Neural progenitor cell (in vitro differentiated cells): ENCODE results near the gene VILL. TPM values are rescaled to one million over a fixed set of nuclear protein-coding genes. Genes with fewer than 3 reads are reported as not detected.

ENCODE experiments used
- DNase-seq: peaks from one replicate; pipeline ENCODE4 v3.0.0-alpha.2; 2016; ENCODE audit warnings: low spot score
- H2AFZ ChIP-seq: fragments of 200-600 bp; sonication (generic); replicated peaks from 2 replicates; pipeline ENCODE4 v1.6.1; 2016; ENCODE audit warnings: antibody characterized with exemption
- H3F3A ChIP-seq: fragments of 200-600 bp; sonication (generic); 2 replicates; pipeline ENCODE4 v1.6.1; 2016; ENCODE audit warnings: antibody characterized with exemption, low read depth
- H3K27ac ChIP-seq: fragments of 200-600 bp; sonication (generic); 2 replicates; pipeline ENCODE4 v1.5.1; 2016; ENCODE audit warnings: mild to moderate bottlenecking
- H3K27me3 ChIP-seq: fragments of 200-600 bp; sonication (generic); 2 replicates; pipeline ENCODE4 v1.6.1; 2016; ENCODE audit warnings: mild to moderate bottlenecking, moderate library complexity
- H3K36me3 ChIP-seq: fragments of 200-600 bp; sonication (generic); 2 replicates; pipeline ENCODE4 v1.5.1; 2016
- H3K4me1 ChIP-seq: fragments of 200-600 bp; sonication (generic); 2 replicates; pipeline ENCODE4 v1.6.1; 2016; ENCODE audit warnings: mixed run types
- H3K4me2 ChIP-seq: fragments of 200-600 bp; sonication (generic); 2 replicates; pipeline ENCODE4 v1.6.1; 2016
- H3K4me3 ChIP-seq: fragments of 200-600 bp; sonication (generic); 2 replicates; pipeline ENCODE4 v1.5.1; 2016
- H3K79me2 ChIP-seq: fragments of 200-600 bp; sonication (generic); 2 replicates; pipeline ENCODE4 v1.6.1; 2016; ENCODE audit warnings: low read depth
- H3K9ac ChIP-seq: fragments of 200-600 bp; sonication (generic); 2 replicates; pipeline ENCODE4 v1.6.1; 2016
- H3K9me3 ChIP-seq: fragments of 200-600 bp; sonication (generic); 2 replicates; pipeline ENCODE4 v1.5.1; 2016; ENCODE audit warnings: low read depth
- H4K20me1 ChIP-seq: fragments of 200-600 bp; sonication (generic); 2 replicates; pipeline ENCODE4 v1.6.1; 2016; ENCODE audit warnings: low read depth
- H3K27ac Mint-ChIP-seq: 3 replicates; pipeline ENCODE4 v1.8.0; 2021; ENCODE audit warnings: mixed read lengths
- H3K27me3 Mint-ChIP-seq: 2 replicates; pipeline ENCODE4 v1.8.0; 2022; ENCODE audit warnings: low read depth, mild to moderate bottlenecking, inconsistent platforms, moderate library complexity, mixed read lengths; ENCODE audit not compliant: insufficient read depth
- H3K36me3 Mint-ChIP-seq: 3 replicates; pipeline ENCODE4 v1.8.0; 2021; ENCODE audit warnings: mixed read lengths
- H3K4me1 Mint-ChIP-seq: 3 replicates; pipeline ENCODE4 v1.8.0; 2021; ENCODE audit warnings: mixed read lengths
- H3K4me3 Mint-ChIP-seq: 3 replicates; pipeline ENCODE4 v1.8.0; 2021; ENCODE audit warnings: mild to moderate bottlenecking, moderate library complexity, mixed read lengths
- H3K9me3 Mint-ChIP-seq: 3 replicates; pipeline ENCODE4 v1.8.0; 2020; ENCODE audit warnings: mixed read lengths
- CTCF ChIP-seq: fragments of 200-600 bp; sonication (generic); IDR thresholded peaks from 2 replicates; pipeline ENCODE4 v1.5.1; 2017; ENCODE audit warnings: antibody characterized with exemption, mild to moderate bottlenecking
- EZH2 ChIP-seq: fragments of 200-600 bp; sonication (generic); IDR thresholded peaks from 2 replicates; pipeline ENCODE4 v1.6.1; 2017; ENCODE audit warnings: antibody characterized with exemption, mild to moderate bottlenecking, moderate library complexity
- EZH2phosphoT487 ChIP-seq: fragments of 200-600 bp; sonication (generic); IDR thresholded peaks from 2 replicates; pipeline ENCODE4 v1.6.1; 2017; ENCODE audit warnings: antibody characterized with exemption
- total RNA-seq: library from RNA; depleted of rRNA; stranded (reverse); fragments of >200 nt; gene quantifications from 2 replicates; pipeline ENCODE4 v1.2.3, GENCODE V29; 2015; ENCODE audit warnings: low replicate concordance

VILL gene
- total RNA-seq, 1 donor from 2014 or later = 4.9 TPM

DNA sequence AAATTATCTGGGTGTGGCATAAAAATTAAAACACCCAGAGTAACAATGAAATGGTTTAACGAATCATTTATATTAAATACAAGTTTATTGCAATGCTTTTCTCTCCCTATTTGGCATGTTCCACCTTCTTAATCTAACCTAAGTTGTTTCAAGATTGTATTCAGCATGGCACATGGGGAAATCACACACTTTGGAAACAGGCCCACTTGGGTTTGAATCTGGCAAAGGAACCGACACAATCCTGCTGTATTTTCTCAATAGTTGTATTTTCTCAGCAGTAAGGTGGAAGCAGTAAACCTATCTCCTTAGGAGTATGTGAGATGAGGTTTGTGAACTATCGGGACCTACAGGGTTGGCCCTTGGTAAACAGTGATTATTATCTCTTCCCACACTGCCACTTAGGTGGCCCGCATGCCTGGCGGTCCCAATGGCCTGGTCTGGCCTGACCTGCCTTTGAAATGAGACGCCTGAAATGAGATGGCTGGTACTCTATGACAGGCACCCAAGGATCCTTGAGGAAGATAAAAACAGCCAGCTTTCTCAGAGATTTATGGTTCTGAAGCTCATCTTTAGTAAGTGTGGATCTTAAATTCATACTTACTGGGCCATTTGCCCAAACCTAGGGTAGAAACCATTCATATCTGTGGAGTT lies 45.3 kb upstream of the VILL start:
- Histone ChIP-seq H3K4me2 (no peak overlapping the region), H4K20me1 (no peaks in the 10 kb centered on the region), H3K4me1 (peaks cover 6% of the 10 kb centered on the region), H3K79me2 (no peaks in the 10 kb centered on the region), H3K27ac (no peak overlapping the region), H3F3A (no peaks in the 10 kb centered on the region), H3K36me3 (no peaks in the 10 kb centered on the region), H3K9me3 (no peaks in the 10 kb centered on the region), H3K9ac (no peak overlapping the region), H3K27me3 (no peaks in the 10 kb centered on the region), H2AFZ (no peak overlapping the region), H3K4me3 (no peak overlapping the region)
- Mint-ChIP-seq H3K27ac (peak overlapping the region; percentile 37), H3K4me3 (no peak overlapping the region), H3K36me3 (peaks cover 13% of the 10 kb centered on the region), H3K9me3 (no peaks in the 10 kb centered on the region), H3K27me3 (no peaks in the 10 kb centered on the region), H3K4me1 (peaks cover 29% of the 10 kb centered on the region)
- TF ChIP-seq CTCF (no peak), EZH2 (no peak), EZH2phosphoT487 (no peak)
- DNase-seq = no peak

- Mint-ChIP-seq H3K27ac (peak overlapping the region; percentile 72), H3K27me3 (no peaks in the 10 kb centered on the region), H3K4me3 (peak overlapping the region; percentile 25), H3K4me1 (peaks cover 29% of the 10 kb centered on the region), H3K36me3 (peaks cover 16% of the 10 kb centered on the region), H3K9me3 (no peaks in the 10 kb centered on the region)
- Histone ChIP-seq H3F3A (no peaks in the 10 kb centered on the region), H3K79me2 (no peaks in the 10 kb centered on the region), H3K4me3 (no peak overlapping the region), H3K4me1 (peaks cover 6% of the 10 kb centered on the region), H2AFZ (no peak overlapping the region), H3K27me3 (no peaks in the 10 kb centered on the region), H3K9me3 (no peaks in the 10 kb centered on the region), H3K27ac (no peak overlapping the region), H3K36me3 (no peaks in the 10 kb centered on the region), H4K20me1 (no peaks in the 10 kb centered on the region), H3K9ac (no peak overlapping the region), H3K4me2 (no peak overlapping the region)
- TF ChIP-seq CTCF (no peak), EZH2 (no peak), EZH2phosphoT487 (no peak)
- no peak for DNase-seq
These were observed 44.6 kb upstream of the VILL start for GRCh38 chr3:37945807-37946530.

DNA sequence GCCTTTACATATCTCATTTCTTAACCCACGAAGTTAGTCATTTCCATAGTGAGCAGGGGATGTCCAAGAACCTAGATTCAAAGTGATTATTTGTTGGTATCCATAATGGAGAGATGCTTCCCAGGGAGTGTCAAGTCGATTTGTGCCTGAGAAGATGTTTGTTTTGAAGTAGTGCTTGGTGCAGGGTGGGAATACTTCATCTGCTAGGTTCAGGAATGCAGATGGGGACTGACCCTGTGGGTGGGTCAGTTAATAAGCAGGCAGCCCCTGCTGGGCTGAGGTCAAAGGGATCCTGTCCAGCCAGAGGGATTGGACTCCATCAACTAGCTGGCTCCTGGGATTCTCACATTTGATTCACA lies 44.1 kb upstream of the VILL start:
- Mint-ChIP-seq H3K27me3 (no peaks in the 10 kb centered on the region), H3K36me3 (peaks cover 16% of the 10 kb centered on the region), H3K4me3 (peak overlapping the region; percentile 25), H3K4me1 (peaks cover 28% of the 10 kb centered on the region), H3K27ac (peak overlapping the region; percentile 72), H3K9me3 (no peaks in the 10 kb centered on the region)
- H3K27ac ChIP-seq = no peak overlapping the region
- H4K20me1 ChIP-seq = no peaks in the 10 kb centered on the region
- H3F3A ChIP-seq = no peaks in the 10 kb centered on the region
- H3K9me3 ChIP-seq = no peaks in the 10 kb centered on the region
- no peaks in the 10 kb centered on the region for H3K79me2 ChIP-seq
- no peak overlapping the region for H3K4me3 ChIP-seq
- TF ChIP-seq CTCF (no peak), EZH2phosphoT487 (no peak), EZH2 (no peak)
- H3K9ac ChIP-seq = no peak overlapping the region
- no peak overlapping the region for H3K4me2 ChIP-seq
- peaks cover 6% of the 10 kb centered on the region for H3K4me1 ChIP-seq
- DNase-seq = no peak
- H2AFZ ChIP-seq = no peak overlapping the region
- no peaks in the 10 kb centered on the region for H3K27me3 ChIP-seq
- no peaks in the 10 kb centered on the region for H3K36me3 ChIP-seq
